ENCODE data around the gene UGT1A1.

UGT1A1 gene

GRCh38 chr2:233817361-233817911, 57.4 kb downstream of the UGT1A1 start:
- DNase-seq (ENCODE audit: low spot score): no peak

GRCh38 chr2:233817995-233818638, 58.0 kb downstream of the UGT1A1 start:
- DNase-seq (ENCODE audit: low spot score): no peak

- no peak for DNase-seq (ENCODE audit: low spot score)
These were observed 58.9 kb downstream of the UGT1A1 start for GRCh38 chr2:233818639-233819621.

- no peak for DNase-seq (ENCODE audit: low spot score)
These were observed 60.1 kb downstream of the UGT1A1 start for GRCh38 chr2:233819884-233820773.

- no peak for DNase-seq (ENCODE audit: low spot score)
These were observed 60.7 kb downstream of the UGT1A1 start for GRCh38 chr2:233820774-233821105.

- DNase-seq (ENCODE audit: low spot score): no peak
These were observed 61.1 kb downstream of the UGT1A1 start for GRCh38 chr2:233821196-233821595.

GRCh38 chr2:233821709-233822100, 61.6 kb downstream of the UGT1A1 start:
- DNase-seq (ENCODE audit: low spot score): no peak

GRCh38 chr2:233822101-233822771, 62.2 kb downstream of the UGT1A1 start:
- DNase-seq (ENCODE audit: low spot score): no peak

Measured in hepatic stellate cell (primary cell).